Retinal pigment epithelial cell (primary cell): ENCODE results near the gene SPEM1.
"Not testable (repeated sequence)": the region's sequence is repeated elsewhere in the genome, so short reads cannot be mapped to it uniquely, and the experiment has no call there.

Experiments used
- DNase-seq: peaks from one replicate; pipeline ENCODE4 v3.0.0-alpha.2; 2010; ENCODE audit warnings: low read depth
- H3K4me3 ChIP-seq: 2 replicates; pipeline ENCODE4 v1.5.1; 2011; ENCODE audit warnings: mild to moderate bottlenecking, low read length, control low read depth, moderate library complexity
- CTCF ChIP-seq: conservative IDR thresholded peaks from 2 replicates; pipeline ENCODE4 v1.5.1; 2011; ENCODE audit warnings: low read depth, low read length, control low read depth, inconsistent platforms

Gene SPEM1

GRCh38 chr17:7466318-7466638, 46.2 kb downstream of the SPEM1 start:
- no peak overlapping the region for H3K4me3 ChIP-seq
- DNase-seq: no peak
- no peak for TF ChIP-seq CTCF

- DNase-seq: no peak
- H3K4me3 ChIP-seq: no peak overlapping the region
- no peak for TF ChIP-seq CTCF
These were observed 46.7 kb downstream of the SPEM1 start for GRCh38 chr17:7466639-7467341.

GRCh38 chr17:7467498-7467897, 47.4 kb downstream of the SPEM1 start:
- H3K4me3 ChIP-seq: no peak overlapping the region
- DNase-seq: no peak
- no peak for TF ChIP-seq CTCF

- TF ChIP-seq CTCF: no peak
- DNase-seq: no peak
- H3K4me3 ChIP-seq: no peak overlapping the region
These were observed 48.2 kb downstream of the SPEM1 start for GRCh38 chr17:7468290-7468689.

- DNase-seq: no peak
- no peak overlapping the region for H3K4me3 ChIP-seq
- TF ChIP-seq CTCF: no peak
These were observed 48.8 kb downstream of the SPEM1 start for GRCh38 chr17:7468804-7469389.

GRCh38 chr17:7469843-7470242, 49.7 kb downstream of the SPEM1 start:
- DNase-seq, H3K4me3 ChIP-seq: not testable (repeated sequence)

GRCh38 chr17:7470457-7470973, 50.4 kb downstream of the SPEM1 start:
- not testable (repeated sequence) for H3K4me3 ChIP-seq, DNase-seq
